Dedifferentiated amniotic fluid mesenchymal stem cell (primary cell): ENCODE results near the gene MAPK8.

Experiments
- DNase-seq: peaks from one replicate; pipeline ENCODE4 v3.0.0-alpha.2; 2016; ENCODE audit errors: extremely low spot score

The MAPK8 gene

GRCh38 chr10:48461623-48462481, 155.4 kb downstream of the MAPK8 start:
- DNase-seq, result no peak

- DNase-seq, result no peak
These were observed 156.1 kb downstream of the MAPK8 start for GRCh38 chr10:48462482-48463020.

GRCh38 chr10:48463318-48464003, 157.0 kb downstream of the MAPK8 start:
- peak; percentile 68 for DNase-seq

- DNase-seq, result no peak
These were observed 157.8 kb downstream of the MAPK8 start for GRCh38 chr10:48464121-48464870.

- DNase-seq, result no peak
These were observed 158.6 kb downstream of the MAPK8 start for GRCh38 chr10:48464871-48465736.

GRCh38 chr10:48465860-48466521, 159.5 kb downstream of the MAPK8 start:
- no peak for DNase-seq

GRCh38 chr10:48466611-48467240, 160.2 kb downstream of the MAPK8 start:
- no peak for DNase-seq

GRCh38 chr10:48467669-48468068, 161.2 kb downstream of the MAPK8 start:
- DNase-seq, result no peak

GRCh38 chr10:48468130-48468790, 161.8 kb downstream of the MAPK8 start:
- no peak for DNase-seq

- DNase-seq, result no peak
These were observed 162.5 kb downstream of the MAPK8 start for GRCh38 chr10:48468866-48469511.

GRCh38 chr10:48469516-48470020, 163.1 kb downstream of the MAPK8 start:
- DNase-seq, result no peak

GRCh38 chr10:48470115-48470892, 163.8 kb downstream of the MAPK8 start:
- DNase-seq, result no peak

- DNase-seq, result no peak
These were observed 164.7 kb downstream of the MAPK8 start for GRCh38 chr10:48470893-48471805.

- no peak for DNase-seq
These were observed 166.1 kb downstream of the MAPK8 start for GRCh38 chr10:48472501-48473069.

GRCh38 chr10:48473704-48474103, 167.2 kb downstream of the MAPK8 start:
- no peak for DNase-seq

GRCh38 chr10:48474765-48475365, 168.4 kb downstream of the MAPK8 start:
- no peak for DNase-seq
